ENCODE measurements around the gene TTLL7.

DNA sequence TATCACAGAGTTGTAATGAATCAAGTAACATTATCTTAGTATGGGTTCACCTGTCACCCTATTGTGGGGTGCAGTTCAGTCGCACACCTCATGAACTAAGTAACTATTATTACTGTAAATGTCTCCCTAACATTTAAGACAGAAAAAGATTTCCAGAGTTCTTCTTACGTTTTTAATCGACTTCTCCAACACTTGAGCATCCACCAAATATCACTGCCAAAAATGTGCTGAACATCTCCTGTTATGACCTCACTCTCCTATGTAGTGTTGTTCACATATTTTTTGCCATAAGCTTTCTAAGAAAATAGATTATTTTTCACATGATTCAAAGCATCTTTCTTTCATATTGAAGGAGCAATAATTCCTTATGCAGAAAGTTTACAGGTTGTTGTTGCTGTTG, 1.3 kb downstream of the TTLL7 start:
- TF ChIP-seq EZH2 (IDR thresholded peaks at IDR 0.05; ENCODE audit: borderline replicate concordance, insufficient read depth, low read length, poor library complexity, severe bottlenecking) (no peak), TAF1 (IDR thresholded peaks at IDR 0.05; ENCODE audit: low read depth) (no peak), SMC3 (conservative IDR thresholded peaks at IDR 0.05; ENCODE audit: poor library complexity) (no peak), MXI1 (conservative IDR thresholded peaks at IDR 0.05; ENCODE audit: poor library complexity, severe bottlenecking) (no peak), EP300 (conservative IDR thresholded peaks at IDR 0.05; ENCODE audit: poor library complexity, severe bottlenecking) (no peak), POLR2AphosphoS5 (IDR thresholded peaks at IDR 0.05) (no peak), RAD21 (conservative IDR thresholded peaks at IDR 0.05) (no peak)
- TF ChIP-seq, protein P1, sequence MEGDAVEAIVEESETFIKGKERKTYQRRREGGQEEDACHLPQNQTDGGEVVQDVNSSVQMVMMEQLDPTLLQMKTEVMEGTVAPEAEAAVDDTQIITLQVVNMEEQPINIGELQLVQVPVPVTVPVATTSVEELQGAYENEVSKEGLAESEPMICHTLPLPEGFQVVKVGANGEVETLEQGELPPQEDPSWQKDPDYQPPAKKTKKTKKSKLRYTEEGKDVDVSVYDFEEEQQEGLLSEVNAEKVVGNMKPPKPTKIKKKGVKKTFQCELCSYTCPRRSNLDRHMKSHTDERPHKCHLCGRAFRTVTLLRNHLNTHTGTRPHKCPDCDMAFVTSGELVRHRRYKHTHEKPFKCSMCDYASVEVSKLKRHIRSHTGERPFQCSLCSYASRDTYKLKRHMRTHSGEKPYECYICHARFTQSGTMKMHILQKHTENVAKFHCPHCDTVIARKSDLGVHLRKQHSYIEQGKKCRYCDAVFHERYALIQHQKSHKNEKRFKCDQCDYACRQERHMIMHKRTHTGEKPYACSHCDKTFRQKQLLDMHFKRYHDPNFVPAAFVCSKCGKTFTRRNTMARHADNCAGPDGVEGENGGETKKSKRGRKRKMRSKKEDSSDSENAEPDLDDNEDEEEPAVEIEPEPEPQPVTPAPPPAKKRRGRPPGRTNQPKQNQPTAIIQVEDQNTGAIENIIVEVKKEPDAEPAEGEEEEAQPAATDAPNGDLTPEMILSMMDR (IDR thresholded peaks at IDR 0.05; ENCODE audit: poor library complexity, severe bottlenecking): no peak
- TF ChIP-seq, protein P2, sequence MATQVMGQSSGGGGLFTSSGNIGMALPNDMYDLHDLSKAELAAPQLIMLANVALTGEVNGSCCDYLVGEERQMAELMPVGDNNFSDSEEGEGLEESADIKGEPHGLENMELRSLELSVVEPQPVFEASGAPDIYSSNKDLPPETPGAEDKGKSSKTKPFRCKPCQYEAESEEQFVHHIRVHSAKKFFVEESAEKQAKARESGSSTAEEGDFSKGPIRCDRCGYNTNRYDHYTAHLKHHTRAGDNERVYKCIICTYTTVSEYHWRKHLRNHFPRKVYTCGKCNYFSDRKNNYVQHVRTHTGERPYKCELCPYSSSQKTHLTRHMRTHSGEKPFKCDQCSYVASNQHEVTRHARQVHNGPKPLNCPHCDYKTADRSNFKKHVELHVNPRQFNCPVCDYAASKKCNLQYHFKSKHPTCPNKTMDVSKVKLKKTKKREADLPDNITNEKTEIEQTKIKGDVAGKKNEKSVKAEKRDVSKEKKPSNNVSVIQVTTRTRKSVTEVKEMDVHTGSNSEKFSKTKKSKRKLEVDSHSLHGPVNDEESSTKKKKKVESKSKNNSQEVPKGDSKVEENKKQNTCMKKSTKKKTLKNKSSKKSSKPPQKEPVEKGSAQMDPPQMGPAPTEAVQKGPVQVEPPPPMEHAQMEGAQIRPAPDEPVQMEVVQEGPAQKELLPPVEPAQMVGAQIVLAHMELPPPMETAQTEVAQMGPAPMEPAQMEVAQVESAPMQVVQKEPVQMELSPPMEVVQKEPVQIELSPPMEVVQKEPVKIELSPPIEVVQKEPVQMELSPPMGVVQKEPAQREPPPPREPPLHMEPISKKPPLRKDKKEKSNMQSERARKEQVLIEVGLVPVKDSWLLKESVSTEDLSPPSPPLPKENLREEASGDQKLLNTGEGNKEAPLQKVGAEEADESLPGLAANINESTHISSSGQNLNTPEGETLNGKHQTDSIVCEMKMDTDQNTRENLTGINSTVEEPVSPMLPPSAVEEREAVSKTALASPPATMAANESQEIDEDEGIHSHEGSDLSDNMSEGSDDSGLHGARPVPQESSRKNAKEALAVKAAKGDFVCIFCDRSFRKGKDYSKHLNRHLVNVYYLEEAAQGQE (IDR thresholded peaks at IDR 0.05; ENCODE audit: borderline replicate concordance): no peak
